CD4-positive, alpha-beta T cell (primary cell): ENCODE measurements around the gene SNCG. TPM values are rescaled to one million over a fixed set of nuclear protein-coding genes. Genes with fewer than 3 reads are reported as not detected.
A peak's percentile ranks its signal among the peaks of the same experiment; 100 is the strongest.

Source experiments
- ATAC-seq: fragments of 200-7000 bp; cut with Tn5 transposase; one replicate; pipeline ENCODE4 v1.10.0; 2022; ENCODE audit warnings: mild to moderate bottlenecking; ENCODE audit not compliant: poor library complexity
- CTCF ChIA-PET: fragments of 350-600 bp; sonication (Branson Sonifier 250); formaldehyde crosslinking; loops from one replicate; lab custom pipeline; 2021; ENCODE audit warnings: antibody characterized with exemption, inconsistent platforms; lab: Charles Lee
- POLR2A ChIA-PET: fragments of 350-600 bp; sonication (Branson Sonifier 250); formaldehyde crosslinking; loops from one replicate; lab custom pipeline; 2021; ENCODE audit warnings: antibody characterized with exemption, inconsistent platforms; lab: Charles Lee
- DNase-seq, 14 experiments: peaks; one replicate each; pipeline ENCODE4 v3.0.0-alpha.2; 2013 to 2020; ENCODE audit warnings: mixed read lengths in 2 of 14
- H3K27ac ChIP-seq, 2 donors: one replicate each; pipeline versions ENCODE4 v1.5.1 to v1.7.0; 2013; ENCODE audit warnings: low read length in 2 of 2, low read depth in 1 of 2, mild to moderate bottlenecking in 1 of 2
- H3K27me3 ChIP-seq, 2 experiments: 1 replicate in 1 of 2; 2 replicates in 1 of 2; pipeline versions ENCODE4 v1.6.1 to v1.7.0; 2013; ENCODE audit warnings: low read length in 2 of 2, control low read depth in 1 of 2, mild to moderate bottlenecking in 1 of 2, moderate library complexity in 1 of 2; ENCODE audit not compliant: insufficient read depth in 2 of 2, control insufficient read depth in 1 of 2
- H3K36me3 ChIP-seq: one replicate; pipeline ENCODE4 v1.6.1; 2013; ENCODE audit warnings: low read length, control low read depth; ENCODE audit not compliant: insufficient read depth
- H3K4me1 ChIP-seq: one replicate; pipeline ENCODE4 v1.6.1; 2013; ENCODE audit warnings: low read length, control low read depth; ENCODE audit not compliant: insufficient read depth
- H3K4me3 ChIP-seq: one replicate; pipeline ENCODE4 v1.5.1; 2013; ENCODE audit warnings: mild to moderate bottlenecking, low read length, moderate library complexity
- H3K9me3 ChIP-seq, 2 experiments: 1 replicate in 1 of 2; 2 replicates in 1 of 2; pipeline versions ENCODE4 v1.6.1 to v1.7.0; 2013; ENCODE audit warnings: low read length in 2 of 2, mild to moderate bottlenecking in 2 of 2, control low read depth in 1 of 2, moderate library complexity in 1 of 2; ENCODE audit not compliant: control insufficient read depth in 1 of 2, insufficient read depth in 1 of 2
- H3K27ac Mint-ChIP-seq: one replicate; pipeline ENCODE4 v1.8.0; 2020; ENCODE audit warnings: mixed read lengths
- H3K27me3 Mint-ChIP-seq: one replicate; pipeline ENCODE4 v1.8.0; 2021; ENCODE audit warnings: mixed read lengths
- H3K36me3 Mint-ChIP-seq: one replicate; pipeline ENCODE4 v1.8.0; 2021; ENCODE audit warnings: low read depth, mixed read lengths
- H3K4me1 Mint-ChIP-seq: one replicate; pipeline ENCODE4 v1.8.0; 2021; ENCODE audit warnings: low read depth, mixed read lengths
- H3K4me3 Mint-ChIP-seq: one replicate; pipeline ENCODE4 v1.8.0; 2020; ENCODE audit warnings: mild to moderate bottlenecking, mixed read lengths
- H3K9me3 Mint-ChIP-seq: one replicate; pipeline ENCODE4 v1.8.0; 2020; ENCODE audit warnings: mixed read lengths
- CTCF ChIP-seq: fragments of 200-600 bp; IDR thresholded peaks from one replicate; pipeline ENCODE4 v1.8.0; 2022; ENCODE audit warnings: antibody characterized with exemption, mild to moderate bottlenecking
- intact Hi-C, 2 experiments: fragments of 100-400 bp; cut with DNase I in 1 of 2; cut with micrococcal nuclease in 1 of 2; formaldehyde crosslinking; loops; one replicate each; pipeline versions ENCODE4 v1.15.1 to v1.9.0; 2023 to 2025; cut with DNase I, micrococcal nuclease
- polyA plus RNA-seq, 2 donors: library from polyadenylated mRNA; unstranded; fragments of 120-200 nt; gene quantifications; one replicate each; pipeline ENCODE4 v1.2.1, GENCODE V29; 2013
- total RNA-seq, 174 experiments: library from RNA in 2 of 174; stranded (reverse) in 2 of 174; gene quantifications; one replicate each; pipeline ENCODE4 v1.2.3 and lab custom pipeline; 2021 to 2026

The SNCG gene
- total RNA-seq: not detected
- polyA plus RNA-seq (2013, experiment 1 of 2): not detected
- polyA plus RNA-seq (2013, experiment 2 of 2): 0.19 TPM
- total RNA-seq (lab: John Stamatoyannopoulos, UW): 0 to 0.39 (median 0.03) reads per million in 172 experiments

GRCh38 chr10:86958116-86958900, at the start of gene SNCG:
Gene SNCG, plus strand, starts transcription at chr10:86958599. Its CDS starts 99 bp downstream, at chr10:86958698.
- no peak within 1 kb of the TSS for H3K27ac ChIP-seq
- ATAC-seq (no peak), DNase-seq (peak in 1 of 14 experiments; percentile 8)
- peaks cover 43% of the 10 kb centered on the region for H3K4me1 ChIP-seq
- no peak within 1 kb of the TSS for H3K4me3 Mint-ChIP-seq
- H3K9me3 ChIP-seq: peaks cover 0 to 11% of the 10 kb centered on the region in 2 experiments
- ChIA-PET CTCF (no interaction called here), POLR2A (no interaction called here)
- no peak within 1 kb of the TSS for H3K27ac Mint-ChIP-seq
- H3K27me3 Mint-ChIP-seq: peaks cover 3% of the 10 kb centered on the region
- H3K4me3 ChIP-seq: no peak within 1 kb of the TSS
- H3K9me3 Mint-ChIP-seq: no peaks in the 10 kb centered on the region
- no peak for TF ChIP-seq CTCF
- H3K36me3 ChIP-seq: no peaks in the 10 kb centered on the region
- intact Hi-C loops: no loop called here
- no peaks in the 10 kb centered on the region for H3K27me3 ChIP-seq
- H3K36me3 Mint-ChIP-seq: no peaks in the 10 kb centered on the region
- no peaks in the 10 kb centered on the region for H3K4me1 Mint-ChIP-seq

DNA sequence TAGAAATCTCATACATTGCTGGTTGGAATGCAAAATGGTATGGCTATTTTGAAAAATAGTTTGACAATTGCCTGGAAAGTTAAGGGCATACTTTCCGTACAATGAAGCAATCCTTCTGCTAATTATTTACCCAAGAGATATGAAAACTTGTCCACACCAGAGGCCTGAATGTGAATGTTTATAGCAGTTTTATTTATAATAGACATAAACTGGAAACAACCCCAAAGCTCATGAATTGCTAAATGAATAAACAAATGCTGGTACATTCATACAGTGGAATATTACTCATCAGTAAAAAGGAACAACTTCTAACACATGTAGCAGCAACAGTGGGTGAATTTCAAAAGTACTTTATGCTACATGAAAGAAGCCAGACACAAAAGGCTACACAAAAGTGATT, 43.7 kb upstream of the SNCG start:
- DNase-seq (no peak), ATAC-seq (no peak)
- Mint-ChIP-seq H3K27me3 (no peaks in the 10 kb centered on the region), H3K9me3 (no peaks in the 10 kb centered on the region), H3K27ac (no peak overlapping the region), H3K4me3 (no peak overlapping the region), H3K4me1 (no peaks in the 10 kb centered on the region), H3K36me3 (peaks cover 18% of the 10 kb centered on the region)
- Histone ChIP-seq H3K27me3 (no peaks in the 10 kb centered on the region), H3K4me3 (no peak overlapping the region), H3K9me3 (no peaks in the 10 kb centered on the region), H3K27ac (no peak overlapping the region), H3K4me1 (no peaks in the 10 kb centered on the region), H3K36me3 (peaks cover 12% of the 10 kb centered on the region)
- TF ChIP-seq CTCF: no peak
- ChIA-PET POLR2A (no interaction called here), CTCF (no interaction called here)
- intact Hi-C loops: no loop called here

DNA sequence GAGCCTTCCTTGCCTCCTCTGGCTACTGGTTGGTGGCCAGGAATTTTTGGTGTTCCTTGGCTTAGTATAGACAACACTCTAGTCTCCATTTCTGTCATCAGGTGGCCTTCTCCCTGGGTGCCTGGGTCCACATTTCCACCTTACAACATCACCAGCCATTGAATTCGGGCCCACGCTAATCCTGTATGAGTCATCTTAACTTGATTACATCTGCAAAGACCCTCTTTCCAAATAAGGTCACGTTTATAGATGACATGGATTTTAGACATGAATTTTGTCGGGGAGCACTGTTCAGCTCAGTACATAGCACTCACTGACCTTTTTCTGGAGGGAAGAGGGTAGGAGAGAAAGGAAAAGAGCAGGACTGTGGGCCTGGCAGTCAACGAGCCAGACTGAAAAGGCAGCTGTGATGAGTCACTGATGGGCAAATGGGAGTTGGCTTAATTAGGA, 40.4 kb upstream of the SNCG start:
- Histone ChIP-seq H3K4me1 (no peaks in the 10 kb centered on the region), H3K9me3 (no peaks in the 10 kb centered on the region), H3K27ac (no peak overlapping the region), H3K27me3 (no peaks in the 10 kb centered on the region), H3K36me3 (peaks cover 24% of the 10 kb centered on the region), H3K4me3 (no peak overlapping the region)
- Mint-ChIP-seq H3K27ac (no peak overlapping the region), H3K36me3 (peaks cover 30% of the 10 kb centered on the region), H3K4me1 (no peaks in the 10 kb centered on the region), H3K4me3 (no peak overlapping the region), H3K9me3 (no peaks in the 10 kb centered on the region), H3K27me3 (no peaks in the 10 kb centered on the region)
- TF ChIP-seq CTCF: no peak
- no peak for ATAC-seq
- CTCF ChIA-PET: no interaction called here
- intact Hi-C loops: no loop called here
- DNase-seq: no peak
- POLR2A ChIA-PET: no interaction called here
